Measurements from ENCODE around the gene HOXB1. TPM values are rescaled to one million over a fixed set of nuclear protein-coding genes. Genes with fewer than 3 reads are reported as not detected.

HOXB1 gene
- total and polyA plus RNA-seq, 2 of the 8 experiments (the other 6 are each of a cell fraction or from before 2014, with no cell fraction given), result not detected

- Histone ChIP-seq H3K14ac (ENCODE audit: insufficient read length) (no peak overlapping the region), H2BK20ac (ENCODE audit: low read length) (peak overlapping the region; percentile 13; the same call in 1 of the 2 replicates), H3K18ac (ENCODE audit: extremely low read depth, low read length) (no peak overlapping the region; the same call in 1 of the 2 replicates), H4K5ac (ENCODE audit: insufficient read length, low read depth, low read length) (no peak overlapping the region), H3K56ac (replicated peaks; ENCODE audit: insufficient read length, low read depth, low read length) (no peak overlapping the region), H2BK15ac (ENCODE audit: low read length) (0 out of 2 replicates have a peak overlapping the region, but pooled peaks have one; percentile 29), H3K23me2 (ENCODE audit: low read depth, low read length) (no peaks in the 10 kb centered on the region; the same call in 1 of the 2 replicates), H3K4me2 (ENCODE audit: insufficient read depth in 1 of 2, low read depth in 2 of 2, low read length in 2 of 2) (peak overlapping the region; percentile 20 to 40; a peak in 3 of 4 replicates), H4K8ac (ENCODE audit: extremely low read depth, insufficient read depth, low read length) (no peak overlapping the region), H3K27ac (ENCODE audit: low read depth, low read length) (no peak overlapping the region), H2AFZ (ENCODE audit: low read length) (no peak overlapping the region), H2BK120ac (replicated peaks; ENCODE audit: low read depth, low read length) (no peak overlapping the region), H3K9me3 (ENCODE audit: insufficient read depth in 2 of 2, low read depth in 1 of 2, low read length in 1 of 2) (no peaks in the 10 kb centered on the region), H3K79me2 (ENCODE audit: control insufficient read depth in 1 of 2, insufficient read depth in 2 of 2, low read length in 2 of 2) (no peaks in the 10 kb centered on the region), H2BK5ac (ENCODE audit: low read depth, low read length) (no peak overlapping the region), H2BK12ac (ENCODE audit: low read depth, low read length) (0 out of 2 replicates have a peak overlapping the region, but pooled peaks have one; percentile 33), H3K79me1 (ENCODE audit: low read depth, low read length) (no peaks in the 10 kb centered on the region), H3K23ac (ENCODE audit: insufficient read length) (no peak overlapping the region), H3K4me1 (replicated peaks in 1 of 4; ENCODE audit: control insufficient read depth in 3 of 4, insufficient read depth in 4 of 4, low read length in 3 of 4) (peaks cover 7 to 29% (median 12%) of the 10 kb centered on the region in 4 experiments), H3K36me3 (ENCODE audit: control insufficient read depth in 2 of 4, insufficient read depth in 4 of 4, low read length in 3 of 4) (peaks cover 0 to 3% (median 0%) of the 10 kb centered on the region in 4 experiments; a peak in 1 of 8 replicates), H3K4me3 (ENCODE audit: extremely low read depth in 1 of 4, insufficient read depth in 2 of 4, low read depth in 3 of 4, low read length in 4 of 4) (0 out of 8 replicates have a peak overlapping the region, but pooled peaks of 1 of the 4 experiments have one; percentile 12), H4K91ac (replicated peaks; ENCODE audit: insufficient read length, low read length) (no peak overlapping the region), H2AK5ac (ENCODE audit: low read depth, low read length) (no peak overlapping the region), H3K27me3 (replicated peaks in 1 of 4; ENCODE audit: control insufficient read depth in 3 of 4, extremely low read depth in 1 of 4, insufficient read depth in 3 of 4, low read length in 3 of 4) (peaks cover 95 to 100% (median 98%) of the 10 kb centered on the region in 4 experiments), H3K9ac (replicated peaks in 1 of 4; ENCODE audit: extremely low read depth in 1 of 4, low read depth in 3 of 4, low read length in 3 of 4) (no peak overlapping the region), H4K20me1 (replicated peaks in 1 of 2; ENCODE audit: control insufficient read depth in 1 of 2, insufficient read depth in 2 of 2, low read length in 2 of 2) (peaks cover 23 to 24% of the 10 kb centered on the region in 2 experiments), H3K4ac (replicated peaks; ENCODE audit: insufficient read length, low read depth, low read length) (no peak overlapping the region)
- ChIA-PET POLR2A (ENCODE audit: partially characterized antibody) (no interaction called here), CTCF (ENCODE audit: partially characterized antibody) (interaction anchor here (0.6 to 6.6 kb wide), 20 partner anchors 8 to 161 kb away, joined by 3 to 53 read pairs (median 5); partner anchors contain the start of genes HOXB1, HOXB3 and HOXB5)
- FAIRE-seq, result no peak
- no peak for DNase-seq (ENCODE audit: low read depth in 1 of 2, low spot score in 2 of 2)
- 10% methylated on average over 16 of the region's 18 CpGs; no CpG with 5 or more reads in 1 of the 2 experiments for WGBS, 2 experiments (ENCODE audit: extremely low coverage in 1 of 2, insufficient coverage in 1 of 2, insufficient read length in 1 of 2, insufficient replicate concordance in 2 of 2, low coverage in 1 of 2, low lambda C conversion rate in 2 of 2, missing lambda C conversion rate in 1 of 2)
- TF ChIP-seq RNF2 (IDR thresholded peaks at IDR 0.05; ENCODE audit: borderline replicate concordance, low read depth, low read length, missing control alignments, poor library complexity, severe bottlenecking), result peak; percentile 75
- no peak for TF ChIP-seq CEBPB (IDR thresholded peaks at IDR 0.05; ENCODE audit: low read depth, low read length)
- no peak for TF ChIP-seq FOSL1 (IDR thresholded peaks at IDR 0.05; ENCODE audit: insufficient read depth, low read depth, low read length)
- no peak for TF ChIP-seq SIRT6 (IDR thresholded peaks at IDR 0.05; ENCODE audit: low read length)
- no peak for TF ChIP-seq EGR1 (IDR thresholded peaks at IDR 0.05; ENCODE audit: borderline replicate concordance, low read depth, low read length)
- TF ChIP-seq SIN3A (conservative IDR thresholded peaks at IDR 0.05 in 1 of 2, IDR thresholded peaks at IDR 0.05 in 1 of 2; ENCODE audit: low read depth in 1 of 2, low read length in 2 of 2), result no peak
- no peak for TF ChIP-seq TEAD4 (IDR thresholded peaks at IDR 0.05; ENCODE audit: low read depth, low read length)
- TF ChIP-seq TAF7 (optimal IDR thresholded peaks at IDR 0.05; ENCODE audit: borderline replicate concordance, low read depth, low read length), result peak; percentile 13
- no peak for TF ChIP-seq TBP (IDR thresholded peaks at IDR 0.05; ENCODE audit: low read depth, low read length)
Measured at GRCh38 chr17:48549914-48550501, 19.2 kb upstream of the HOXB1 start.
